H7 (cell line): Measurements from ENCODE around the gene UBLCP1. TPM values are rescaled to one million over a fixed set of nuclear protein-coding genes. Genes with fewer than 3 reads are reported as not detected.
"Not testable (repeated sequence)": the region's sequence is repeated elsewhere in the genome, so short reads cannot be mapped to it uniquely, and the experiment has no call there.

Source experiments
- DNase-seq: peaks from one replicate; pipeline ENCODE4 v3.0.0; 2012
- H3K27me3 ChIP-seq: 2 replicates; pipeline ENCODE4 v1.6.0; 2011; ENCODE audit warnings: mild to moderate bottlenecking, low read length; ENCODE audit not compliant: control insufficient read depth, insufficient read depth
- H3K36me3 ChIP-seq: replicated peaks from 2 replicates; pipeline ENCODE4 v1.5.1; 2011; ENCODE audit warnings: low read length; ENCODE audit not compliant: control insufficient read depth, insufficient read depth
- H3K4me3 ChIP-seq: 2 replicates; pipeline ENCODE4 v1.5.1; 2011; ENCODE audit warnings: low read depth, mild to moderate bottlenecking, control low read depth, low read length, moderate library complexity; ENCODE audit not compliant: insufficient read depth
- total RNA-seq: library from RNA; depleted of rRNA; stranded (reverse); fragments of >200 nt; shearing (Covaris generic); gene quantifications from 2 replicates; pipeline ENCODE4 v1.2.3, GENCODE V29; 2014; rRNA removed

Gene UBLCP1, protein sequence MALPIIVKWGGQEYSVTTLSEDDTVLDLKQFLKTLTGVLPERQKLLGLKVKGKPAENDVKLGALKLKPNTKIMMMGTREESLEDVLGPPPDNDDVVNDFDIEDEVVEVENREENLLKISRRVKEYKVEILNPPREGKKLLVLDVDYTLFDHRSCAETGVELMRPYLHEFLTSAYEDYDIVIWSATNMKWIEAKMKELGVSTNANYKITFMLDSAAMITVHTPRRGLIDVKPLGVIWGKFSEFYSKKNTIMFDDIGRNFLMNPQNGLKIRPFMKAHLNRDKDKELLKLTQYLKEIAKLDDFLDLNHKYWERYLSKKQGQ
- 29.9 and 36.0 TPM in 2 replicates for total RNA-seq

DNA sequence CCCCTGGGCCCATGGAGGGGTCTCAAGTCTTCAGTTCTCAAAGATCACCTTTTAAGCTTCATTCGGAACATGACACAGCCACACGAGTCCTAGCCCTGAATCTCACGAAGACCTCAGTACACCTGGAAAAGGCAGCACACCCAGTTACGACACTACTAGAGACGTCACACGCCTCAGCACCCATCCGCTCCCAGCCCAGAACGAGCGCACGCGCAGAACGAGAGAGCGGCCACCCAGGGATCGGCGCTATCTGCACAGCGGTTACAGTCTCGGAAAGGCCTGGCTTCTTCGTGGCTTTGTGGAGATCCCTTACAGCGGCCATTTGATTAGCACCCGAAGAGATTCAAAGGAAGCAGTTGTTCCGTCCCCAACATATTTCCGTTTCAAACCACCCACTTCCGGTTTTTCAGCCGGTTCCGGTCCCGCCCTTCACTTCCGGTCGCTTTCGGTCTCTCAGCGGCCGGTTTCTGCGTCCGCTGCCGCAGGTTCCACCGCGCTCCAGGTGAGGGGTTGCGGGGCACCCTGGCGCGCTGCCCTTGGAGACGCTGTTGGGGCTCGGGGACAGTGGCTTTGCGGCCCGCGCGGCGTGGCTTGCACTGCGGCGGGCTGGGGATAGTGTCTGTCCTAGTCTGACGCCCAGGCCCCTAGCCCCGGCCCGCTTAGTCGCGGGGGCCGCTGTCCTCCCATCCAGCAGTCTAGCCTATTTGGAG, at the start of gene UBLCP1:
TSS of gene UBLCP1 (plus strand) at position 432 of the 710 bp plus-strand sequence. CDS start 5,626 bp downstream, outside the sequence.
- peak; percentile 86 for DNase-seq
- no peaks in the 10 kb centered on the region for H3K27me3 ChIP-seq
- no peaks in the 10 kb centered on the region for H3K36me3 ChIP-seq
- peak within 1 kb of the TSS; percentile 92 for H3K4me3 ChIP-seq

DNA sequence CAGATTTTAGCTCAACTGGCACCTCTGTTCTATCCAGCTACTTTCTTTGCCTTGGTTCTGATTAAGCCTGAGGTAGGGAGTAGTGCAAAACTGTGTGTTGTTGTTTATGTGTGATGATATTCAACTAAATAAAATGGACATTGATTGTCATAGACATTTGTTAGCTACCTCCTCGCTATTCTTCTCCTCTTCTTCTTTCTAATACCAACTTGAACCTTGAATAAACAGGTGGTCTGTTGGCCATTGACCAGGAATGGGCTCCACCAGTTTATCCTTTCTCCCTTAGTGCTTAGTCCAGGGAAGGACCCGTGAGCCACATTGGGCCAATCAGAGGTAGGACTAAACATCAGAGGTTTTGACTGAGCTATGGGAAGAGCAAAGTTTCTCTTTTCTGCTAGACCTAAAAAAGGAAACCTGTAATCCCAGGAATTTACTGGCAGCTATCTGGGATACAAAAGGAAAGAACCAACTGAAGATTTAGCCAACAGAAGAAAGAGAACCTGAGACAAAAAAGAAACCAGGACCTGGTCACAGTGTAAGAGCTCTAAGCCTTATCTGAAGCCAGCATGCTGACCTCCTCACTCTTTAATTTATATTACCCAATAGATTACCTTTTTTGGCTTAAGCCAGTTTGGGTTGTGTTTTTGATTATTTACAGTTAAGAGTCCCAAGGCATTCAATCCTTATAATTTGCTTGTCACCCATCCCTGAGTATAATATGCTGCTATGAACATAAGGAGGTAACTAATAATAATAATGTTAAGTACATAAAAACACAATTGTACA, 48.4 kb upstream of the UBLCP1 start:
- no peaks in the 10 kb centered on the region for H3K36me3 ChIP-seq
- peaks cover 3% of the 10 kb centered on the region for H3K27me3 ChIP-seq
- H3K4me3 ChIP-seq: no peak overlapping the region
- DNase-seq: no peak

DNA sequence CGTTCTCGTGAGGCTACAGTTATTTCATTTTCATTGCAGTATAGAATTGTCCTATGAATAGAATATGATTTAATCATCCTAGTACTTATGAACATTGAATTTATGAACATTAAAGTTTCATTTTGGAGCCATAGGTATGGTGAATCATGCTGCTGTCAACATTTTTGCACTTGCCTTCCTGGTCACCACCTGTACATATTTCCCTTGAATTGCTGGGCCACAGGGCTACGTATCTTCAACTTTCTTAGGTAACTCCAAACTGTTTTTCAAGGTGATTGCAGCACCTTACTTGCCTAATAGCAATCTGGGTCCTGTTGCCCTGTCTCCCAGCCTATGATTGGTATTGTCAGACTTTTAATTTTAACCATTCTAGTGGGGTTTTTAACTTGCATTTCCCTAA, 47.2 kb upstream of the UBLCP1 start:
- no peaks in the 10 kb centered on the region; the same call in 1 of the 2 replicates for H3K27me3 ChIP-seq
- H3K36me3 ChIP-seq: no peaks in the 10 kb centered on the region
- H3K4me3 ChIP-seq: no peak overlapping the region
- no peak for DNase-seq

DNA sequence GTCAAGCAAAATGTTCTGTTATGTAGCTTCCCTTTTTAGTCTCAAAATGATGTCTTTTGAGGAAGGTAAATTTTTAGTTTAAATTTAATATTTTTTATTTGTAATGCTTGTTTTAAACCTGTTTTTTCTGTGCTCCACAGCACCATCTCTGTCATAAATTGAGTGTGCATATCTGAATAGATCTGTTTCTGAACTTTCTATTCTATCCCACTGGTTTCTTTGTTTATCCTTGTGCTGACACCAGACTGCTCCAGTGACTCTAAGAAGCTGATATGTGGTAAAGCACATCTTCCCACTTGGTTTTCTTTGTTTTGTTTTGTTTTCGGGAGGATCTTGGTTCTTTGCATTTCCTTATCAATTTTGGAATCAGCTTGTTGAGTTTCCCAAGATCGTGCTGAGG, 46.6 kb upstream of the UBLCP1 start:
- H3K27me3 ChIP-seq: no peaks in the 10 kb centered on the region; the same call in 1 of the 2 replicates
- no peak overlapping the region for H3K4me3 ChIP-seq
- no peak for DNase-seq
- no peaks in the 10 kb centered on the region for H3K36me3 ChIP-seq

DNA sequence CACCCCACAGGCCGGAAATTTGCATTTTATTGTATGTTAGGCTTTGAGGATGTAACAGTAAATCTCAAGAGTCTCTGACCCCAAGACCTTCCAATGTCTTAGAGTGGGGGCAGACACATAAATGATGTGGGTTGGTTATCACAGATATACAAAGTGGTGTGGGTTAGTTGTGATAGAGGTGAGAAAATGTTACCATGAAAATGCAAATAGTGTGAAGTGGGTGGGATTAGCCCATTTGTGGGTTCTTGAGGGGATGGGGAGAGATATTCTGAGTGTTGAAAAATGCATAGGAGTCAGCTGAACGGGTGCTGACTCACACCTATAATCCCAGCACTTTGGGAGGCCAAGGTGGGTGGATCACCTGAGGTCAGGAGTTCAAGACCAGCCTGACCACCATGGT, 45.9 kb upstream of the UBLCP1 start:
- no peaks in the 10 kb centered on the region for H3K36me3 ChIP-seq
- no peak for DNase-seq
- no peaks in the 10 kb centered on the region; the same call in 1 of the 2 replicates for H3K27me3 ChIP-seq
- H3K4me3 ChIP-seq: no peak overlapping the region

DNA sequence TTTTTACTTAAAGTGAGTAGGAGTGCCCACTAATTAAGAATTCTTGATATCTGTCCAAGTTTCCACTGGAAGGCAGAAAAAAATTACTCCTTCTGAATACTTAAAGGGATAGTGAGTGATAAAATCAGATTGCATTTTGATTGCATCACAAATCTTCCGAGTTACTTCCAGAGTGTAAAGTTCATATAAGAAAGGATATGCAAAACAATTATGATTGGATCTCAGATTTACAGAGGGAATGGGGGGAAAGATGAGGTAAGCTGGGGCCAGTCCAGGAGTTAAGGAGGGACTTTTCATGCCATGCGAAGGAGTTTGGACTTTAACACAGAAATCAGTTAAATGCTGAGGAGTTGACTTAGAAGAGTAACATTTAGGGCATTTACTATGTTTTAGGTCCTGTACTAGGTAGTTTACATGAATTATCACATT, 44.5 kb upstream of the UBLCP1 start:
- DNase-seq: no peak
- no peak overlapping the region for H3K4me3 ChIP-seq

DNA sequence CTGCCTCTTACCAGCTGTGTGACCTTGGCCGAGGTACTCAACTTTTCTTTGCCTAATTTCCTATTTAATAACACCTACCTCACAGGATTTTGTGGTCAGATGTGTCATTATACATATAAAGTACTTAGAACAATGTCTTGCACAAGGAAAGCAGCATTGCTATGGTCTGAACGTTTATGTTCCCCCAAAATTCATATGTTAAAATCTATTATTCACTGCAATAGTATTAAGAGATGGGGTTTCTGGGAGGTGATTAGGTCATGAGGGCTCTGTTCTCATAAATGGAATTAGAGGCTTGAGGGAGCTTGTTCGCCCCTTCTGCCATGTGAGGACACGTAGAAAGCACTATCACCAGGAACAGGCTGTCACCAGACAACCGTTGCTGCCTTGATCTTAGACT, 42.9 kb upstream of the UBLCP1 start:
- no peak for DNase-seq
- H3K4me3 ChIP-seq: no peak overlapping the region
- H3K36me3 ChIP-seq: no peaks in the 10 kb centered on the region
- peaks cover 6% of the 10 kb centered on the region; the same call in 1 of the 2 replicates for H3K27me3 ChIP-seq

More for the DNA sequence above, 44.5 kb upstream of the UBLCP1 start:
- Histone ChIP-seq H3K27me3 (no peaks in the 10 kb centered on the region; the same call in 1 of the 2 replicates), H3K36me3 (no peaks in the 10 kb centered on the region)

DNA sequence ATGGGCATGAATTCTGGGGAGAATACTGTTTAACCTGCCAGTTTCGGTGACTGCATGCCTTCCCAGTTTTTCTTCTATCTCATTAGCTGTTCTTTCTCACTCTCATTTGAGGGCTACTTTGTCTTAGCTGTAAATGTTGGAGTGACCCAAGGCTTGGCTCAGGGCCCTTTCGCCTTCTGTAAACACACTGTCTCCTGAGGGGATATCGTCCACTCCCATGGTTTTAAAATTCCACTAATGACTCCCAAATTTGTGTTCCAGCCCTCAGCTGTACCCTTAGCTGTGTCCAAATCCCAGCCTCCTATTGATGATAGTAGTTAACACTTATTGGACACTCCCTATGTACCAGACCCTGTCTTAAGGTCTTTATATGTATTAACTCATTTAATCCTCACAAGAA, 39.6 kb upstream of the UBLCP1 start:
- Histone ChIP-seq H3K4me3 (no peak overlapping the region), H3K36me3 (no peaks in the 10 kb centered on the region), H3K27me3 (peaks cover 25% of the 10 kb centered on the region)
- no peak for DNase-seq

DNA sequence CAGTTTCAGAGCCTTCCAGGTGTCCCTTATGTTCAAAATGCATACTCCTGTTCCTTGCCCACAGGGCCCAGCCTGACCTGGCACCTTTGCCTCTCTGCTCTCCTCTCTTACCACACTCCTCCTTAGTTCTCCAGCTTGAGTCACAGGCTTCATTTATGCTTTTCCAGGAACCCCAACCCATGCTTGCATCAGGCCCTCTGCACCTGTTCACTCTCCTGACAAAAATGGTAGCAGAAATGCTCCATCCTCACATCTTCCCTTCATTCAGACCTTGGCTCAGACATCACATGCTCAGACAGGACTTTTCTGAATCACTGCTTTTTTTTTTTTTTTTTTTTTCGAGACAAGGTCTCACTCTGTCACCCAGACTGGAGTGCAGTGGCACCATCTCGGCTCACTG, 38.6 kb upstream of the UBLCP1 start:
- no peak overlapping the region for H3K4me3 ChIP-seq
- H3K36me3 ChIP-seq: no peaks in the 10 kb centered on the region
- no peak for DNase-seq
- peaks cover 28% of the 10 kb centered on the region for H3K27me3 ChIP-seq

DNA sequence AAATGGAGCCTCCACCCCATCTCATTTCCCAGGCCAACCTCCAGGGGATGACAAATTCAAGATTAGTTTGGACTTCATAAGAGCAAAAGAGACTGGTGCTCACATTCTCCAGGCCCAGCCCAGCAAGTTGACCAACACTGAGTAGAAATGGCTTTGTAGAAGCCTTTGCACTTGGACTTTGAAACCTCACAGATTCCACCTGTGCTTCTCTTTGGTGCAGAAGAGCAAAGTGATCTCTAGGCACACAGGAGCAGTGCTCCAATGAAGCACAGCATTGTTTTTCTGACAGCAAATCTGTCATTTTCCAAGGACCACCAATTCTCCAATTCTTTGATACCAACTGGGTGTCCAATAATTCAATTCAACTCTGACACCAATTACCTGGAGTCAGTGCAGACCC, 36.6 kb upstream of the UBLCP1 start:
- no peak for DNase-seq
- H3K27me3 ChIP-seq: peaks cover 40% of the 10 kb centered on the region
- H3K4me3 ChIP-seq: no peak overlapping the region
- H3K36me3 ChIP-seq: no peaks in the 10 kb centered on the region

DNA sequence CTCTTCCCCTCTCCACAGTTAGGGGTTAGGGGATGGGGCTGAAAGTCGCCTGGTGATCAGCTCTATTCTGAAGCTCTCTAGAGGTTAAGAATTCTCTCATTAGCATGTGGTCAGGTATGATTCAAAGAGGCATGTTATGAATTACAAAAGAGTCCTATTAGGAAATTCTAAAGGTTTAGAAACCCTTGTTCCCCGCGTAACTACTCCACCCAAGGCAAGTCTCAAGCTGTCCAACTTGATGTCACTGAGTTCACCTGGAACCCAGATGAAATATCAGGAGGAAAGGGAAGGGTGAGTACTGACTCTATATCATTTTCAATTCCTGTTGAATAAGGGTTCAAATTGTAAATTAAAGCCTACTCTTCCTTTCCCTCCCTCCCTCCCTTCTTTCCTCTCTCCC, 35.6 kb upstream of the UBLCP1 start:
- Histone ChIP-seq H3K27me3 (peaks cover 46% of the 10 kb centered on the region), H3K36me3 (no peaks in the 10 kb centered on the region), H3K4me3 (no peak overlapping the region)
- no peak for DNase-seq

DNA sequence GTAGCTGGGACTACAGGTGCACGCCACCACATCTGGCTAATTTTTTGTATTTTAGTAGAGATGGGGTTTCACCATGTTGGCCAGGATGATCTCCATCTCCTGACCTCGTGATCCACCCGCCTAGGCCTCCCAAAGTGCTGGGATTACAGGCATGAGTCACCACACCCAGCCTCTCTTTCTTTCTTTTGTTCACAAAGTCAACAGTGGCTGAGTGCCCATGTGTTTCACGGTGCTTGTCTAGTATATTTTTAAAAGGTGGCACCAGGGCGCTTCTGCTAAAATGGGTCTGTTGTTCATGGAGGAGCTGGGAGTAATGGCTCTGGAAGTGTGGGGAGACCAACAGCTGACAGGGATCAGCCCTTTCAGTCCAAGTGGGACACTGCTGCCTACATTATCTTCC, 35.0 kb upstream of the UBLCP1 start:
- peaks cover 48% of the 10 kb centered on the region for H3K27me3 ChIP-seq
- not testable (repeated sequence) for H3K4me3 ChIP-seq, H3K36me3 ChIP-seq, DNase-seq

DNA sequence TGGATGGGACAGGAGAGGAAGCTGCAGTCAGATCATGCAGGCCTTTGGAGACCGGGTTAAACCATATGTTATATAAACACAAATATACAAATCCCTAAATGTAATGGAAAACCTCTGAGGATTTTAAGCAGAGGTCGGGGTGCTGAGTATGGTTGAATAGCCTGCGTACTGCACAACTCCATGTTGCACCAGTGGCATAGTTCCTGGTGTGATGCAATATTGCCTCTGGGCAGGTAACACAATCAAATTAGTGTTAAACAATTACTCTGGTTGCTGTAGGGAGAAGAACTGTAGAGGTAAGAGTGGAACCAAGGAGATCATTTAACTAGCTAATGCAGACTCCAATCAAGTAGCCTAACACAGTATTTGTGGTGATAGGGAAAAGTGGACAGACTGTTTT, 32.4 kb upstream of the UBLCP1 start:
- no peaks in the 10 kb centered on the region for H3K36me3 ChIP-seq
- H3K4me3 ChIP-seq: no peak overlapping the region
- DNase-seq: no peak
- H3K27me3 ChIP-seq: peaks cover 42% of the 10 kb centered on the region

DNA sequence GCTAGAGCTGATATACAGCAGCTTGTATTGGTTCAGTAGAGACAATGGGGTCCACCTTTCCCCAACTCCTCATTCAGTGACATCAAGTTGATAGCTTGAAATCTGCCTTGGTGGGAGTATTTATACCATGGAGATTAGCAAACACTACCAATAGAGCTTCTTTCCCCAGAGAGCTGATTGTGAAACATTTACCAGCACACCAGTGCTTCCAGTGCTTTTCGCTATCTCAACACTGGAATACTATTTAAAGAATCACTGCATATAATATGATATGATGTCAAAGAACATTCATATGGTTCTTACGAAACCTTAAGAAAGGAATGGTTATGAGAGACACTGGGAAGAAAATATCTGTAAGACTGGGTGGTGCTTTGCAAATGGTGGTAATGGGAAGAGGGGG, 31.9 kb upstream of the UBLCP1 start:
- H3K36me3 ChIP-seq: no peaks in the 10 kb centered on the region
- peaks cover 41% of the 10 kb centered on the region for H3K27me3 ChIP-seq
- DNase-seq: no peak
- H3K4me3 ChIP-seq: no peak overlapping the region
